Caki2 (cell line): ENCODE results near the gene ADAM21. TPM values are rescaled to one million over a fixed set of nuclear protein-coding genes. Genes with fewer than 3 reads are reported as not detected.
"Not testable (repeated sequence)": the region's sequence is repeated elsewhere in the genome, so short reads cannot be mapped to it uniquely, and the experiment has no call there.

Experiments used
- DNase-seq: peaks from one replicate; pipeline ENCODE4 v3.0.0-alpha.2; 2015; ENCODE audit warnings: low read depth
- in situ Hi-C: cut with HindIII; loops from 2 replicates; pipeline ENCODE4 v1.10.0; 2016; ENCODE audit warnings: low sequenced_read_pairs, low pct_unique_long_range_greater_than_20kb, mixed read lengths
- total RNA-seq: library from RNA; depleted of rRNA; stranded (reverse); fragments of >200 nt; shearing (Covaris generic); gene quantifications from 2 replicates; pipeline ENCODE4 v1.2.3, GENCODE V29; 2014; ENCODE audit warnings: low replicate concordance; rRNA removed

The ADAM21 gene
- total RNA-seq, 1 experiment from 2014 or later = not detected

- no peak for DNase-seq
- in situ Hi-C loops = no loop called here
Measured at GRCh38 chr14:70472253-70473159, 20.5 kb downstream of the ADAM21 start.

- in situ Hi-C loops = no loop called here
- no peak for DNase-seq
Measured at GRCh38 chr14:70473825-70474224, 21.9 kb downstream of the ADAM21 start.

DNA sequence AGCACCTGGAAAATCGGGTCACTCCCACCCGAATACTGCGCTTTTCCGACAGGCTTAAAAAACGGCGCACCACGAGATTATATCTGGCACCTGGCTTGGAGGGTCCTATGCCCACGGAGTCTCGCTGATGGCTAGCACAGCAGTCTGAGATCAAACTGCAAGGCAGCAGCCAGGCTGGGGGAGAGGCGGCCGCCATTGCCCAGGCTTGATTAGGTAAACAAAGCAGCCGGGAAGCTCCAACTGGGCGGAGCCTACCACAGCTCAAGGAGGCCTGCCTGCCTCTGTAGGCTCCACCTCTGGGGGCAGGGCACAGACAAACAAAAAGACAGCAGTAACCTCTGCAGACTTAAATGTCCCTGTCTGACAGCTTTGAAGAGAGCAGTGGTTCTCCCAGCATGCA, 23.5 kb downstream of the ADAM21 start:
- in situ Hi-C loops, DNase-seq: not testable (repeated sequence)

DNA sequence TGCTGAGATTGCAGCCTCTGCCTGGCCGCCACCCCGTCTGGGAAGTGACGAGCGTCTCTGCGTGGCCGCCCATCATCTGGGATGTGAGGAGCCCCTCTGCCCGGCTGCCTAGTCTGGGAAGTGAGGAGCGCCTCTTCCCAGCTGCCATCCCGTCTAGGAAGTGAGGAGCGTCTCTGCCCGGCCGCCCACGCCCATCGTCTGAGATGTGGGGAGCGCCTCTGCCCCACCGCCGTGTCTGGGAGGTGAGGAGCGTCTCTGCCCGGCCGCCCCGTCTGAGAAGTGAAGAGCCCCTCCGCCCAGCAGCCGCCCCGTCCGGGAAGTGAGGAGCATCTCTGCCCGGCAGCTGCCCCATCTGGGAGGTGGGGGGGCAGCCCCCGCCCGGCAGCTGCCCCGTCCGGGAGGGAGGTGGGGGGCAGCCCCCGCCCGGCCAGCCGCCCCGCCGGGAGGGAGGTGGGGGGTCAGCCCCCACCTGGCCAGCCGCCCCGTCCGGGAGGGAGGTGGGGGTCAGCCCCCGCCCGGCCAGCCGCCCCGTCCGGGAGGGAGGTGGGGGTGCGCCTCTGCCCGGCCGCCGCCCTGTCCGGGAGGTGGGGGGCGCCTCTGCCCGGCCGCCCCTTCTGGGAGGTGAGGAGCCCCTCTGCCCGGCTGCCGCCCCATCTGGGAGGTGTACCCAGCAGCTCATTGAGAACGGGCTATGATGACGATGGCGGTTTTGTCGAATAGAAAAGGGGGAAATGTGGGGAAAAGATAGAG, 25.6 kb downstream of the ADAM21 start:
- DNase-seq, in situ Hi-C loops: not testable (repeated sequence)

DNA sequence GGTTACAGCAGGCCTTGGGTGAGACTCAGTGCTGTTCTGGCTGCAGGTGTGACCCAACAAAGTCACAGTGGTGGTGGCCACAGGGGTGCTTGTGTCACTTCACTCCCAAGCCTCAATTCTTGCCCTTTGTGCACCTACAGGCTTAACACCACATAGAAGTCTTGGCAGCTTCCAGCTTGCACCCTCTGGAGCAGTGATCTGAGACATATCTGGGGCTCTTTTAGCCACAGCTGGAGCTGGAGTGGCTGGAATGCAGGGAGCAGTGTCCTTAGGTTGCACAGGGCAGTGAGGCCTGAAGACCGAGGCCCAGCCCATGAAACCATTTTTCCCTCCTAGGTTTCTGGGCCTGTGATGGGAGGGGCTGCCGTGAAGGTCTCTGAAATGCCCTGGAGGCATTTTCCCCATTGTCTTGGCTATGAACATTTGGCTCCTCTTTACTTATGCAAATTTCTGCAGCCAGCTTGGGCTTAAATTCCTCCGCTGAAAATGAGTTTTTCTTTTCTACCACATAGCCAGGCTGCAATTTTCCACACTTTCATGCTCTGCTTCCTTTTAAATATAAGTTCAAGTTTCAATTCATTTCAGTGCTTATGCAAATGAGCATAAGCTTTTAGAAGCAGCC, 37.7 kb downstream of the ADAM21 start:
- in situ Hi-C loops = no loop called here
- DNase-seq = no peak

DNA sequence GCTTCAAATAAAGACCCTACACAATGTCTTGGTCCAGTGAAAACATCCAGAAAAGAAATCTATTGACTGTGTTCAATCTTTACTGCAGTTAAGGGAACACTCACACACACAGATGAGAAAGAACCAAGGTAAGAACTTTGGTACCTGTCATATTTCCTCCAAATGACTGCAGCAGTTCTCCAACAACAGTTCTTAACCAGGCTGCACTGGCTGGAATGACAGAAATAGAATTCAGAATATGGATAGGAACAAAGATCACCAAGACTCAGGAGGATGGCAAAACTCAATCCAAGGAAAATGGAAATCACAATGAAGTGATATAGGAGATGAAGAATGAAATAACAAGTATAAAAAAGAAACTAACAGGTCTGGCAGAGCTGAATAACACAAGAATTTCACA, 46.2 kb downstream of the ADAM21 start:
- in situ Hi-C loops = no loop called here
- no peak for DNase-seq

Other genes with a start within 250 kb of the ADAM21 start
- 26.6 and 31.9 TPM in 2 replicates for gene COX16, start 92.5 kb upstream of the ADAM21 start, total RNA-seq
- gene SYNJ2BP, start 35.1 kb upstream of the ADAM21 start, total RNA-seq = 8.0 and 22.4 TPM in 2 replicates
- gene ADAM20, start 82.8 kb downstream of the ADAM21 start, total RNA-seq = 1.0 TPM in 1 of 2 replicates, not detected in the other
- gene MED6, start 148.5 kb downstream of the ADAM21 start, total RNA-seq = 25.8 and 38.1 TPM in 2 replicates
- gene TTC9, start 189.7 kb downstream of the ADAM21 start, total RNA-seq = 4.5 and 4.8 TPM in 2 replicates